HepG2 (cell line): Measurements from ENCODE around the gene AP2S1. TPM values are rescaled to one million over a fixed set of nuclear protein-coding genes. Genes with fewer than 3 reads are reported as not detected.

Experiments used
- ELF1 ChIP-seq: sonication (generic); formaldehyde crosslinking; IDR thresholded peaks from 2 replicates; pipeline ENCODE4 v1.4.0; 2020; ENCODE audit warnings: missing genetic modification reagents
- ERF ChIP-seq: IDR thresholded peaks from 2 replicates; pipeline ENCODE4 v1.6.1; 2018; ENCODE audit warnings: missing biosample characterization, missing genetic modification reagents
- GPN1 ChIP-seq: sonication (generic); formaldehyde crosslinking; IDR thresholded peaks from 2 replicates; pipeline ENCODE4 v1.5.1; 2020; ENCODE audit warnings: missing genetic modification reagents, borderline replicate concordance
- KLF16 ChIP-seq, 2 experiments: sonication (generic) in 1 of 2; formaldehyde crosslinking in 1 of 2; IDR thresholded peaks; 2 replicates each; pipeline versions ENCODE4 v1.6.1 to v1.8.0; 2016 to 2023; ENCODE audit warnings: missing genetic modification reagents in 2 of 2, missing compliant biosample characterization in 1 of 2
- MAFF ChIP-seq: IDR thresholded peaks from 2 replicates; pipeline ENCODE4 v1.6.1; 2011; ENCODE audit warnings: low read depth, low read length, improper control_type of control experiment
- PAF1 ChIP-seq: IDR thresholded peaks from 2 replicates; pipeline ENCODE4 v1.6.1; 2016; ENCODE audit warnings: missing genetic modification reagents, missing compliant biosample characterization
- PHF5A ChIP-seq: IDR thresholded peaks from one replicate; pipeline ENCODE4 v1.6.1; 2018; ENCODE audit warnings: low read depth, missing genetic modification reagents; ENCODE audit not compliant: unreplicated experiment
- REPIN1 ChIP-seq: sonication (generic); formaldehyde crosslinking; IDR thresholded peaks from 2 replicates; pipeline ENCODE4 v1.8.0; 2022; ENCODE audit warnings: missing genetic modification reagents, low read depth, mild to moderate bottlenecking, borderline replicate concordance
- RNF219 ChIP-seq: sonication (generic); formaldehyde crosslinking; IDR thresholded peaks from 2 replicates; pipeline ENCODE4 v1.5.0; 2020; ENCODE audit warnings: mild to moderate bottlenecking, missing genetic modification reagents
- SALL1 ChIP-seq: sonication (generic); formaldehyde crosslinking; IDR thresholded peaks from 2 replicates; pipeline ENCODE4 v1.8.0; 2022; ENCODE audit warnings: mild to moderate bottlenecking, missing genetic modification reagents
- SETDB1 ChIP-seq: sonication (generic); formaldehyde crosslinking; IDR thresholded peaks from 2 replicates; pipeline ENCODE4 v1.5.1; 2020; ENCODE audit warnings: missing genetic modification reagents, mild to moderate bottlenecking, borderline replicate concordance
- SMARCC2 ChIP-seq: fragments of 450-650 bp; IDR thresholded peaks from 2 replicates; pipeline ENCODE4 v1.6.1; 2017; ENCODE audit warnings: antibody characterized with exemption, mild to moderate bottlenecking
- SRSF1 ChIP-seq: fragments of 200-400 bp; formaldehyde crosslinking; optimal IDR thresholded peaks from 2 replicates; pipeline ENCODE3; 2017; ENCODE audit warnings: mild to moderate bottlenecking, low read depth, low read length, moderate library complexity
- TCF7 ChIP-seq: sonication (generic); IDR thresholded peaks from 2 replicates; pipeline ENCODE4 v1.6.1; 2016; ENCODE audit warnings: antibody characterized with exemption, low read depth
- TMF1 ChIP-seq: sonication (generic); formaldehyde crosslinking; IDR thresholded peaks from 2 replicates; pipeline ENCODE4 v1.8.1; 2022; ENCODE audit warnings: low read depth, missing genetic modification reagents
- ZBTB1 ChIP-seq: sonication (generic); formaldehyde crosslinking; IDR thresholded peaks from 2 replicates; pipeline ENCODE4 v1.4.0; 2020; ENCODE audit warnings: missing genetic modification reagents, borderline replicate concordance
- ZC3H4 ChIP-seq: sonication (generic); formaldehyde crosslinking; IDR thresholded peaks from 2 replicates; pipeline ENCODE4 v1.4.0; 2020; ENCODE audit warnings: missing genetic modification reagents, borderline replicate concordance
- ZNF382 ChIP-seq: sonication (generic); formaldehyde crosslinking; IDR thresholded peaks from 2 replicates; pipeline ENCODE4 v1.5.0; 2020; ENCODE audit warnings: missing genetic modification reagents, mild to moderate bottlenecking, borderline replicate concordance
- ZSCAN30 ChIP-seq: sonication (generic); formaldehyde crosslinking; IDR thresholded peaks from 2 replicates; pipeline ENCODE4 v1.5.0; 2020; ENCODE audit warnings: mild to moderate bottlenecking, missing genetic modification reagents
- polyA plus RNA-seq, 8 experiments: library from polyadenylated mRNA; depleted of rRNA in 3 of 8; stranded (reverse) in 7 of 8; unstranded in 1 of 8; fragments of >200 nt; fragmentation: Illumina TruSeq in 4 of 8; extraction: Trizol in 4 of 8; gene quantifications; 2 replicates each; pipeline versions ENCODE4 v1.2.1 to v1.2.3, GENCODE V29; 2011 to 2016; ENCODE audit warnings: low read depth in 4 of 8, missing spikeins in 1 of 8, mixed read lengths in 1 of 8; ENCODE audit not compliant: insufficient read depth in 1 of 8
- total RNA-seq, 5 experiments: library from RNA; depleted of rRNA; stranded (reverse); fragments of >200 nt; fragmentation: Illumina TruSeq; extraction: Trizol; gene quantifications; 2 replicates each; pipeline ENCODE4 v1.2.3, GENCODE V29; 2016; ENCODE audit warnings: low read depth in 1 of 5
- TF ChIP-seq, protein P1 (sequence below): IDR thresholded peaks from 2 replicates; pipeline ENCODE4 v1.6.1; 2016; ENCODE audit warnings: mild to moderate bottlenecking
- TF ChIP-seq, protein P2 (sequence below): sonication (generic); formaldehyde crosslinking; IDR thresholded peaks from 2 replicates; pipeline ENCODE4 v1.8.0; 2022; ENCODE audit warnings: mild to moderate bottlenecking, missing genetic modification reagents, borderline replicate concordance
- TF ChIP-seq, protein P3 (sequence below): sonication (generic); formaldehyde crosslinking; IDR thresholded peaks from 2 replicates; pipeline ENCODE4 v1.8.0; 2022; ENCODE audit warnings: mild to moderate bottlenecking, missing genetic modification reagents, moderate library complexity
- TF ChIP-seq, protein P4 (sequence below): sonication (generic); formaldehyde crosslinking; IDR thresholded peaks from 2 replicates; pipeline ENCODE4 v1.4.0; 2020; ENCODE audit warnings: missing genetic modification reagents

Gene AP2S1
- total and polyA plus RNA-seq, 2 of the 13 experiments (the other 11 are each of a cell fraction or from before 2014, with no cell fraction given), result 45.2 to 86.1 TPM

DNA sequence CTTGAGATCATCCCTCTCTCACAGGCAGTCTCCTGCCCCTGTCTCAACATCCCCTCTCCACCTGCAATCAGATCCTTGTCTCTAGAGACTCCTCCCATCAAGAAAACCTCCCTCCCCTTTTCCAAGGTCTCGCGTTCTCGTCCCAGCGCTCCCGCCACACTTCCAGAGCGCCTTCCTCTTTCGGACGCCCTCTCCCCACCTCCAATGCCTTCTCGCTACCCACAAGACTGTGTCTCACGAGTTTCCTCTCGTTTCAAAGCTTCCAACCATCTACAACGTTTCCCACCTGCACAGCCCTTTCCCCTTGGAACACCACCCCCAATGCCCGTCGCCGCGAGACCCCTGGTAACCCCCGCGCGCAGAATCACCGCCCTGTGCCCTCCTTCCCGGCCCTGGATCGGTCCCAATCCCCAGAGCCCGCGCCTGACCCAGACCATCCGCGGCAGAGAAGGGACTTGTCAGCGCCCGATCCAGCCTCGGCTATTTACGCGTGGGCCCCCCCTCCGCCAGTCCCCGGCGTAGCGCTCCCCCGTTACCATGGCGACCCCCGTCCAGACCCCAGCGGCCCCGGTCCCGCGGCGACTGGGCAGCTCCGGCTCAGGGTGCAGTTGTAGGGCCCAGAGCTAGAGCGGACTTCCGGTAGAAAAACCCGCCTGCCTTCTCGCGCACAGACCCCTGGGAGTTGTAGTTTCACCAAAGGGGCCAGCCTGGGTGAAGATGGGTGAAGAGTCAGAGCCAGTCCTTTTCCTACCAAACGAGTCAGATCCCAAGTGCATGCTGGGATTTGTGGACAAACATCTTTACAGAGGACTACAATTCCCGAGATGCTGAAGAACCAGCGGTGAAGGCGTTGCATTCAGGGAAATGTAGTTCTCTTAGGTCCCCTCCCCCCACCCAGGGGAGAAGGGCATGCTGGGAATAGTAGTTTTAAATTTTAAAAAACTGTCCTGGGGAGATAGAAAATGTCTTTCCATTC, at the start of gene AP2S1 (continued):
- TF ChIP-seq, protein P1, sequence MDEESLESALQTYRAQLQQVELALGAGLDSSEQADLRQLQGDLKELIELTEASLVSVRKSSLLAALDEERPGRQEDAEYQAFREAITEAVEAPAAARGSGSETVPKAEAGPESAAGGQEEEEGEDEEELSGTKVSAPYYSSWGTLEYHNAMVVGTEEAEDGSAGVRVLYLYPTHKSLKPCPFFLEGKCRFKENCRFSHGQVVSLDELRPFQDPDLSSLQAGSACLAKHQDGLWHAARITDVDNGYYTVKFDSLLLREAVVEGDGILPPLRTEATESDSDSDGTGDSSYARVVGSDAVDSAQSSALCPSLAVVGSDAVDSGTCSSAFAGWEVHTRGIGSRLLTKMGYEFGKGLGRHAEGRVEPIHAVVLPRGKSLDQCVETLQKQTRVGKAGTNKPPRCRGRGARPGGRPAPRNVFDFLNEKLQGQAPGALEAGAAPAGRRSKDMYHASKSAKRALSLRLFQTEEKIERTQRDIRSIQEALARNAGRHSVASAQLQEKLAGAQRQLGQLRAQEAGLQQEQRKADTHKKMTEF (CRISPR knock-in tag), result peak; percentile 75; the same call in 1 of the 2 replicates
- TF ChIP-seq, protein P2, sequence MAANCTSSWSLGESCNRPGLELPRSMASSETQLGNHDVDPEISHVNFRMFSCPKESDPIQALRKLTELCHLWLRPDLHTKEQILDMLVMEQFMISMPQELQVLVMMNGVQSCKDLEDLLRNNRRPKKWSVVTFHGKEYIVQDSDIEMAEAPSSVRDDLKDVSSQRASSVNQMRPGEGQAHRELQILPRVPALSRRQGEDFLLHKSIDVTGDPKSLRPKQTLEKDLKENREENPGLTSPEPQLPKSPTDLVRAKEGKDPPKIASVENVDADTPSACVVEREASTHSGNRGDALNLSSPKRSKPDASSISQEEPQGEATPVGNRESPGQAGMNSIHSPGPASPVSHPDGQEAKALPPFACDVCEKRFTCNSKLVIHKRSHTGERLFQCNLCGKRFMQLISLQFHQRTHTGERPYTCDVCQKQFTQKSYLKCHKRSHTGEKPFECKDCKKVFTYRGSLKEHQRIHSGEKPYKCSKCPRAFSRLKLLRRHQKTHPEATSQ (CRISPR knock-in tag), result no peak
- TF ChIP-seq GPN1 (CRISPR knock-in tag) (no peak), TCF7 (no peak), PHF5A (CRISPR knock-in tag) (no peak), SETDB1 (CRISPR knock-in tag) (no peak), PAF1 (no peak), RNF219 (no peak), ERF (CRISPR knock-in tag) (no peak), ELF1 (CRISPR knock-in tag) (peak; percentile 92), MAFF (peak; percentile 25; the same call in 1 of the 2 replicates), TMF1 (CRISPR knock-in tag) (no peak), ZBTB1 (CRISPR knock-in tag) (no peak), KLF16 (CRISPR knock-in tag; IDR thresholded peaks at IDR 0.05) (no peak), SMARCC2 (no peak), REPIN1 (CRISPR knock-in tag) (no peak; the same call in none of the 2 replicates), ZNF382 (no peak), SALL1 (CRISPR knock-in tag) (no peak; the same call in 1 of the 2 replicates), ZC3H4 (no peak), SRSF1 (peak; percentile 46), ZSCAN30 (CRISPR knock-in tag) (no peak)
- TF ChIP-seq, protein P3, sequence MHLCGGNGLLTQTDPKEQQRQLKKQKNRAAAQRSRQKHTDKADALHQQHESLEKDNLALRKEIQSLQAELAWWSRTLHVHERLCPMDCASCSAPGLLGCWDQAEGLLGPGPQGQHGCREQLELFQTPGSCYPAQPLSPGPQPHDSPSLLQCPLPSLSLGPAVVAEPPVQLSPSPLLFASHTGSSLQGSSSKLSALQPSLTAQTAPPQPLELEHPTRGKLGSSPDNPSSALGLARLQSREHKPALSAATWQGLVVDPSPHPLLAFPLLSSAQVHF (CRISPR knock-in tag), result 0 out of 2 replicates have a peak, but pooled peaks have one; percentile 46
- TF ChIP-seq, protein P4, sequence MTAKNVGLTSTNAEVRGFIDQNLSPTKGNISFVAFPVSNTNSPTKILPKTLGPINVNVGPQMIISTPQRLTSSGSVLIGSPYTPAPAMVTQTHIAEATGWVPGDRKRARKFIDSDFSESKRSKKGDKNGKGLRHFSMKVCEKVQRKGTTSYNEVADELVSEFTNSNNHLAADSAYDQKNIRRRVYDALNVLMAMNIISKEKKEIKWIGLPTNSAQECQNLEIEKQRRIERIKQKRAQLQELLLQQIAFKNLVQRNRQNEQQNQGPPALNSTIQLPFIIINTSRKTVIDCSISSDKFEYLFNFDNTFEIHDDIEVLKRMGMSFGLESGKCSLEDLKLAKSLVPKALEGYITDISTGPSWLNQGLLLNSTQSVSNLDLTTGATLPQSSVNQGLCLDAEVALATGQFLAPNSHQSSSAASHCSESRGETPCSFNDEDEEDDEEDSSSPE, result peak; percentile 64
